Muscle of arm (tissue), 14 donors: ENCODE results near the gene ZFHX3. TPM values are rescaled to one million over a fixed set of nuclear protein-coding genes. Genes with fewer than 3 reads are reported as not detected.
"Not testable (repeated sequence)": the region's sequence is repeated elsewhere in the genome, so short reads cannot be mapped to it uniquely, and the experiment has no call there.

Experiments used
- DNase-seq: peaks from one replicate; pipeline ENCODE4 v3.0.0-alpha.2; 2013
- long read RNA-seq, 11 donors: transcript quantifications; one replicate each; lab custom pipeline, GENCODE V29; 2026
- polyA plus RNA-seq, 12 donors: library from polyadenylated mRNA; unstranded; fragments of 120-200 nt; gene quantifications; one replicate each; pipeline ENCODE4 v1.2.1, GENCODE V29; 2013; ENCODE audit not compliant: insufficient read length in 12 of 12

The ZFHX3 gene, protein sequence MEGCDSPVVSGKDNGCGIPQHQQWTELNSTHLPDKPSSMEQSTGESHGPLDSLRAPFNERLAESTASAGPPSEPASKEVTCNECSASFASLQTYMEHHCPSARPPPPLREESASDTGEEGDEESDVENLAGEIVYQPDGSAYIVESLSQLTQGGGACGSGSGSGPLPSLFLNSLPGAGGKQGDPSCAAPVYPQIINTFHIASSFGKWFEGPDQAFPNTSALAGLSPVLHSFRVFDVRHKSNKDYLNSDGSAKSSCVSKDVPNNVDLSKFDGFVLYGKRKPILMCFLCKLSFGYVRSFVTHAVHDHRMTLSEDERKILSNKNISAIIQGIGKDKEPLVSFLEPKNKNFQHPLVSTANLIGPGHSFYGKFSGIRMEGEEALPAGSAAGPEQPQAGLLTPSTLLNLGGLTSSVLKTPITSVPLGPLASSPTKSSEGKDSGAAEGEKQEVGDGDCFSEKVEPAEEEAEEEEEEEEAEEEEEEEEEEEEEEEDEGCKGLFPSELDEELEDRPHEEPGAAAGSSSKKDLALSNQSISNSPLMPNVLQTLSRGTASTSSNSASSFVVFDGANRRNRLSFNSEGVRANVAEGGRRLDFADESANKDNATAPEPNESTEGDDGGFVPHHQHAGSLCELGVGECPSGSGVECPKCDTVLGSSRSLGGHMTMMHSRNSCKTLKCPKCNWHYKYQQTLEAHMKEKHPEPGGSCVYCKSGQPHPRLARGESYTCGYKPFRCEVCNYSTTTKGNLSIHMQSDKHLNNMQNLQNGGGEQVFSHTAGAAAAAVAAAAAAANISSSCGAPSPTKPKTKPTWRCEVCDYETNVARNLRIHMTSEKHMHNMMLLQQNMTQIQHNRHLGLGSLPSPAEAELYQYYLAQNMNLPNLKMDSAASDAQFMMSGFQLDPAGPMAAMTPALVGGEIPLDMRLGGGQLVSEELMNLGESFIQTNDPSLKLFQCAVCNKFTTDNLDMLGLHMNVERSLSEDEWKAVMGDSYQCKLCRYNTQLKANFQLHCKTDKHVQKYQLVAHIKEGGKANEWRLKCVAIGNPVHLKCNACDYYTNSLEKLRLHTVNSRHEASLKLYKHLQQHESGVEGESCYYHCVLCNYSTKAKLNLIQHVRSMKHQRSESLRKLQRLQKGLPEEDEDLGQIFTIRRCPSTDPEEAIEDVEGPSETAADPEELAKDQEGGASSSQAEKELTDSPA (N-terminal part only)
- polyA plus RNA-seq: 10 to 100 TPM in 5 of 12 donors, 1 to 10 TPM in 7; 7.2 to 25.4 (median 9.7) TPM
- long read RNA-seq, donor 1, partial matches to known transcripts: 7 of 7 reads
- long read RNA-seq, donor 1, other reads (novel, unspliced or antisense): 0 of 7 reads
- long read RNA-seq, donor 2, partial matches to known transcripts: 7 of 7 reads
- long read RNA-seq, donor 2, other reads (novel, unspliced or antisense): 0 of 7 reads
- long read RNA-seq, donor 3: 0 reads
- long read RNA-seq, donor 4: 0 reads
- long read RNA-seq, donor 5: 0 reads
- long read RNA-seq, donor 6: 0 reads
- long read RNA-seq, donor 7: 0 reads
- long read RNA-seq, donor 8, partial matches to known transcripts: 5 of 5 reads
- long read RNA-seq, donor 8, other reads (novel, unspliced or antisense): 0 of 5 reads
- long read RNA-seq, donor 9: 0 reads
- long read RNA-seq, donor 10: 0 reads
- long read RNA-seq, donor 11, partial matches to known transcripts: 6 of 6 reads
- long read RNA-seq, donor 11, other reads (novel, unspliced or antisense): 0 of 6 reads

DNA sequence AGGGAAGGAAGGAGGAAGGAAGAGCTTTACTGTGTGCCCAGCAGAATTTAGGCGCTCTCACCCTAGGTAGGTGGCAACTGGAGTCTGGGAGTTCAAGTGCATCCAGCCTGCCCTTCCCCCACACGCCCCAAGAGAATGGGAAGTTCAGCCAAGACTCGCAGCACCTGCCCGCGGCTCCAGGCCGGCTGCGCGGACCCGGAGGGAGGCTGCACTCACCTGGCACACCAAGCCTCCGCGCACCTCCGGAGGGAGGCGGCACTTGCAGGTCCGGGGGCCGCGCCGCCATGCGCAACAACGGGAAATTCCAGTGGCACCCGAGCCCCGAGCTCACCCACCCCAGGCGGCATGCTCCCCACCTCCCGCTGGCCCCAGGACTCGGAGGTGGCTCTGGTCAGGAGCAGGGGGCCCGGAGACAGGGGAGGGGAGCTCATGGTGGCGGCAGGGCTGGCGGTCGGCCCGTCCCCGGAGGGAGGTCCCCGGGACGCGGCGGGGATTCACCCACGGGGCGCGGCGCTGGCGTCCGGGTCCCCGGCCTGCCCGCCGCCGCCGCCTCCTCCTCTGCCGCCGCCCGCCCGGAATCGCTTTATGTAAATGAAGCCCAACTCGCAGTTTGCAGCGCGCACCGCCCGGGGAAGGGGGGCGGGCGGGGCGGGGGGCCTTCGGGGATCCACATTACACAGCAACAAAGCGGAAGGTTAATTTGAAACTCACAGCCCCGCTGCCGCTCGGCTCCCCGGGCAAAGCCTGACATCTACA lies at the start of gene ZFHX3:
ZFHX3 (minus strand) TSS at position 593 of the 756 bp plus-strand sequence. CDS start 87,983 bp downstream, outside the sequence.
- no peak for DNase-seq

DNA sequence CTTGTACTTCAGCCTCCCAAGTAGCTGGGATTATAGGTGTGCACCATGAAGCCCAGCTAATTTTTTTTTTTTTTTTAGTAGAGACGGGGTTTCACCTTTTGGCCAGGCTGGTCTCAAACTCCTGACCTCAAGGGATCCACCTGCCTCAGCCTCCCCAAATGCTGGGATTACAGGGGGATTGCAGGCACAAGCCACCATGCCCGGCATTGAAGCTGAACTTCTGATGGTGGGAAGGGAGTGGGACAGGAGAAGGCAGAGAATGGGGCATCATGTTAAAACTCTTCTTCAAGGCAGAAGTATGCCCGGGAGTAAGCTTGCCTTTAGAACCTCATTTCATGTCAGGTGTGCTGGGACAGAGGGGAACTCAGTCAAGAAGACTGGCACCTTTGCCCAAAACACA lies 48.6 kb upstream of the ZFHX3 start:
- no peak for DNase-seq

DNA sequence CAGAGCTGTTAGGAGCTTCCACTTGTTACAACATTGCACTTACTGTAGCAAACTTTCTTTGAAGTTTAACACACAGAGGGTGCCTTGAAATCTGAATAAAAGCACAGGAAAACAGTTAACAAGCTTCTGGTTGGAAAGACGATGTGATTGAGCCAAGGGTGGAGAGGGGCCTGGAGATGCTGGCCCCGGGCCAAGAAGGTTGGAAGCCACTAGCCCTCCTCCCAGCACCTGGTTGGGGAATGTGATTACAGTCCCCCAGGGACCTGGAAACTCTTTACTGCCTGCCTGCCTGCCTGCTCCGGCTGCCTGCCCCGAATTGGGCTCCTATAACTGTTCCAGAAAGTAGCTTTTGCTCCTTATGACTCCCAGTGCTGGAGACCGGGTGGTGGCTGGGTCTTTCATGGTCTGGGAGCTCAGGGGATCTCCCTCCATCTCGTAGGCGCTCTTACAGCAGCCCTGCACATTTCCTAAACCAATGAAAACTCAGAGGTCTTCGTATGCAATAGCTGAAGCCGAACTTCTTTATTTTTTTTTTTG lies 48.0 kb upstream of the ZFHX3 start:
- DNase-seq: no peak

DNA sequence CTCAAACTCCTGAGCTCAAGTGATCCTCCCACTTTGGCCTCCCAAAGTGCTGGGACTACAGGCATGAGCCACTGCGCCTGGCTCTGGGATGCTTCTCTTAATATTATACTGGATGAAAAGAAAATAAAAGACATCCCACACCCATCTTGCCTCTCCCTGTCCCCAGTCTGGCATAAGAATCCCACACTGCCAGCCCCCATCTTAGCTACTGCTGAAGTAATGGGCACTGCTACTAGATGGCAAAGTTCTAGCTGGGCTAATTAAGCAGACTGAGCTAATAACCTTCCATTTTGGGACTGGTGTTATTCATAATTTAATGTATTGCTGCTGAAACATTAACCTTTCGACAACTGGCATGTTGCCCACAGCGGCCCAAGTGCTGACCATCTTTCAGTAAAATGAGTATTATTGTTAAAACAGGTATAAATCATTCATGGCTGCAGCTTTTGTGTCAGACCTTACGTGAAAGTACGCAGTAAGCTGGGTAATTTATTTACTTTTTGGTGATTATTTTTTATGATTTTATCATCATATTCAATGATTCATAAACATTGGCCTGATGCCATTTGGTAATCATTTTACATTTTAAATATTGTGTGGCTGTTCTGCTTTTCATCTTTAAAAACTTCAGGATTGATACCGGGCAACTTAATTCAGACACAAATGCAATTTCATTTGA lies 47.4 kb upstream of the ZFHX3 start:
- DNase-seq: no peak

DNA sequence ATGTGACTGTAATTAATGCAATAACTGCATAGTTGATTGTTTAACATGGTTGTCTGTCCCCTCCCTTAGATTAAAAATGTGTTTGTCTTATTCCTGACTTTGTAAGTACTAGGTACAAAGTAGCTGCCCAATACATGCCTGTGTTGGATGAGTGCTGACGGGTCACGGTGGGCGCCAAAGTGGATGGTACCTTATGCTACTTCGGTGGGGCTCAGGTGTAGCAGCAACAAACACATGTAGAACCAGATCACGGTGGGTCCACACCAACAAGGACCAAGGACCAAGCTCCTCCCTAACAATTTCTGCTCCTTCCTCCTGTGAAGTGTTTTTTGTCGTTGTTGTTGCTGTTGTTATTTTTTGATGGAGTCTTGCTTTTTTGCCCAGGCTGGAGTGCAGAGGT lies 46.4 kb upstream of the ZFHX3 start:
- DNase-seq: no peak

DNA sequence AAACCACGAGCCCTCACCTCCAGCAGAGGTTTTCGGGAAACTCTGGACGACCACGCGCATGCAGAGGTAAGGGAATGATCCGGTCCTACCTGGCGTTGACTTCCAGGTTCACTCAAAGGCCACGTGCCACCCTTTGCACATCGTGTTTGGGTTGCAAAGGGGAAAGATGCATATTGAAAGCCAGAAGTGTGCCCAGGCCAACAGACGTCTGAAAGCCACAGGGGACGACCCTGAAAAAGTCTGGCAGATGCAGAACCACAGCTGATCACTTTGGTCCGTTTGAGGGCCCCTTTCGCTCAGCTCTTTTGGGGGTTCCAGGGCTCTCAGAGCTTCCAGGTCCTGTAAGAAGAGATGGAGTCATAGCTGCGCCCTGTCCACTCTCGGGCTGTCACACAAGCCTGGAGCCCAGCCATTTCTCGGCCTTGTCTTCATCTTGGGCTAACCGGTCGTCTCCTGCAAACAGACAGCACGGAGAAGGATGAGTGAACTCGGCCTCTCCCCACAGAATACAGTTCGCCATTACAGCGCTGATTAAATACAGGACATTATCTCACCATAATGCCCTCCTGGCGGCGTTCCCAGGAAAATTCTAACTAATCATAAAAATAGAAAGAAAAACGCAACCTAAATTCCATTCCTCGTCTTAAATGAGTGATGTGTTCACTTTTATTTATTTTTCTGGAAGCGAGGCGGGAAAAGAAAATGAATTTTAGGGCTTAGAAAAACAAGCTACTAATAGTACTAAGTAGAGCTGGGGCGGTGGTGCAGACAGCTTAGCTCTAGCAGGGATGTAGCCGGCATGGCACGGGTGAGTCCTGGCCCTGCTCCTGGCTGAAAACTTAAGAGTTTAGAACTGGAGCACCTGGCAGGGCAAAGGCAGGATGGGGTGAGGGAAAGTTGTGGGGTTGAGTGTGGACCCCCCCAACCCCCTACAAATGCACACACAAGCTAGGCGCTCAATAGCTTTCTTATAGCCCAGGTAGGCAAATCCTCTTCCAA lies 45.5 kb upstream of the ZFHX3 start:
- no peak for DNase-seq

DNA sequence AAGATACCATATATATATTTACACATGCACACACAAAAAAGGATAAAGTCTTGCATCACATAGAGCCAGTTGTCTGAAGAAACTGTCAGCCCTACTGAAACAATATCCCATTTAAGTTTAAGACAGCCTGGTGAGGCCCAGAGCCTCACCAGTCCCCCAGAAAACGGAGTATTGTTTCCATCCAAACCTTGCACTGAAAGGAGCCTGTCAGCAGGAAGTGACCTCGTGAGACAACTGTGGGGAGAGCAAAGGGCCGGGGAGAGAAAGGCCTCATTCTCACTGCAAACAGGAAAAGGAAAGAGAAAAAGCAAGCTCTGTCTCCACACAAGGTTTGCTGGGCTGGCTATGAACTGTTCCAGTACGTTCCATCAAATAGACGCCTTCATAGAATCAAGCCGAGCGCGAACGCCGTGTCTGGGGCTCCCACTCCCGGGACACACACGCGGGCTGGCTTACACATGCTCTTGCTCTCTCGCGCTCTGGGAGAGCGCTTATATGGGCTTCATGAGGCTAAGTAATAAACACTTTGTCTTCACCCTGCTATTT lies 44.4 kb upstream of the ZFHX3 start:
- DNase-seq: no peak

DNA sequence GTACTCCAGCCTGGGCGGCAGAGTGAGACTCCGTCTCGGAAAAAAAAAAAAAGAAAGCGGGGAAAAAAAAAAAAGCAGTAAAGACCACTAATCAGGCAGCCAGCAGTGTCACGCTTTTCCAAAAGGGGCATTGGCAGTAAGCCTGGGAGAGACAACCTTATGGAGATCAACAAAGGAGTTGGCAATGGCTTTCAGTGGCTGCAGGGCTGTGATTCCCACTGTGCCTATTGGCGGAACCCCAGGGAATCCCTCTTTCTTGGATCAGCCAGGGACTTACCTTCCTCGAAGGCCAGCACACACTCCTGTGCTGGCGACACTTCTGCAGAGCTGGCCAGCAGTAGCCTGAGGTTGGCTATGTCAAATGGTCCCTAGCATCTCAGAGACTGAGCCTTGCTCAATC lies 43.2 kb upstream of the ZFHX3 start:
- no peak for DNase-seq

DNA sequence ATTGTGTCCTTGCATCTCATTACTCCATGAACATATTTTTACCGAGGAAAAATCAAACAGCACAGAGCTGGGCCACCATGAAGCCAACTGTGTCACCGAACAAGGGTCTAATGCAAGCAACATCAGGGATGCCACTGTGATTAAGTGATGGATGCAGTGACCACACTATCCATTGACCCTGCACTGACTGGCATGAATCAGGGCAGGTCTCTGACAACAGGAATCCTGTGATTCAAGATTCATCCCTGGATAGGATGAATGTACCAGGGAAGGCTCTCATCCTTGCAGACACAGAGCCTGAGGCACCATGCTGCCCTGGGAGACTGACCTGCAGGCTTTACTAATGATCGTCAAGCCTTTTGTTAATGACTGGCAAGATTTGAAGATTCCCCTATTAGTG lies 41.5 kb upstream of the ZFHX3 start:
- DNase-seq: no peak

DNA sequence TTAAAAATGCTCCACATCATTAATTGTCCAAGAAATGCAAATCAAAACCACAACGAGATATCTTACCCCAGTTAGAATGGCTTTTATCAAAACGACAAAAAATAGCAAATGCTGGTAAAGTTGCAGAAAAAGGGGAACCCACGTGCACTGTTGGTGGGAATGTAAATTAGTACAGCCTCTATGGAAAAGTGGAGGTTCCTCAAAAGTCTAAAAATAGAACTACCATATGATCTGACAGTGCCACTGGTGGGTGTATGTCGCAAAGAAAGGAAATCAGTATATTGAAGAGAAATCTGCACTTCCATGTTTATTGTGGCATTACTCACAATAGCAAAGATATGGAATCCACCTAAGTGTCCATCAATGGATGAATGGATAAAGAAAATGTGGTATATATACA lies 38.2 kb upstream of the ZFHX3 start:
- no peak for DNase-seq

DNA sequence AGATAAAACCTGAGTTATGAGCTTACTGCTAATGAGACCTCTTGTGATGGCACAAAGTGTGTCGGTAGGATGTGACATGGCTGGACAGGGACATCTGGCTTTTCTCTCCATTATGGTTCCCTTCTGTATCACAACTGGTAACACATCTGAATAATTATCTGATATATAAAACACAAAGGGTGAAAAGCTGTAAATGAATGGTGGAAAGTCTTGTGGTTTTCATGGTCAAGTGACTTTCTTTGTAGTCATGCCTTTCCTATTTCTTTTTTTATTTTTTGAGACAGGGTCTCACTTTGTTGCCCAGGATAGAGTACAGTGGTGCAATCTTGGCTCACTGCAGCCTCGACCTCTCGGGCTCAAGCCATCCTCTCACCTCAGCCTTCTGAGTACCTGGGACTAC lies 35.3 kb upstream of the ZFHX3 start:
- DNase-seq: no peak

DNA sequence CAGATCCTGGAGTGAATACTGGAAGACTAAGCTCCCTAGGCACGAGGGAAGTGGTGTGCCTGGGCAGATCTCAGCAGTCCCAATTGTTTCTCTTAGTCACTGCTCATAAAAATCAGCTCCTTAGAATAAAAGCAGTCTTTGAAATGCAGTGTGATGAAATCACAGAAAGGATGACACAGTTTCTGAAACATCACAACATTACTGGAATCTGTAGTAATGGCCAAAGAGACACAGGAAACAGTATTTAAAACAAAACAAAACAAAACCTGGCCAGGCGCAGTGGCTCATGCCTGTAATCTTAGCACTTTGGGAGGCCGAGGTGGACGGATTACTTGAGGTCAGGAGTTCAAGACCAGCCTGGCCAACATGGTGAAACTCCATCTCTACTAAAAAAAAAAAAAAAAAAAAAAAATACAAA lies 34.7 kb upstream of the ZFHX3 start:
- not testable (repeated sequence) for DNase-seq

DNA sequence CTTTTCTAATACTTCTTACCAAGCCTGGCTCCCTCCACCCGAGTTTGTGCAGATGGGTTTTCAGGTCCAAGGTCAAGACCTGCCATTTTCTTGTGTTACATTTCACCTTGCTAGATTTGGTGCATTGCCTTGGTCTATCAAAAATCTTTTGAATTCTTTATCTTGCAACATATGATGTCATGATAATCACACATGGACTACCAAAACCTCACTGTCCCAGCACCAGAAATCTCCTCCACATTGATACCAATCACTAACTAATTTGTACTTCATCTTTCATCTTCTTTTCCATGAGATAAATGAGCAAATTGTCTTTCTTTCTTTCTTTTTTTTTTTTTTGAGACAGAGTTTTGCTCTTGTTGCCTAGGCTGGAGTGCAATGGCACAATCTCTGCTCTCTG lies 33.0 kb upstream of the ZFHX3 start:
- no peak for DNase-seq

DNA sequence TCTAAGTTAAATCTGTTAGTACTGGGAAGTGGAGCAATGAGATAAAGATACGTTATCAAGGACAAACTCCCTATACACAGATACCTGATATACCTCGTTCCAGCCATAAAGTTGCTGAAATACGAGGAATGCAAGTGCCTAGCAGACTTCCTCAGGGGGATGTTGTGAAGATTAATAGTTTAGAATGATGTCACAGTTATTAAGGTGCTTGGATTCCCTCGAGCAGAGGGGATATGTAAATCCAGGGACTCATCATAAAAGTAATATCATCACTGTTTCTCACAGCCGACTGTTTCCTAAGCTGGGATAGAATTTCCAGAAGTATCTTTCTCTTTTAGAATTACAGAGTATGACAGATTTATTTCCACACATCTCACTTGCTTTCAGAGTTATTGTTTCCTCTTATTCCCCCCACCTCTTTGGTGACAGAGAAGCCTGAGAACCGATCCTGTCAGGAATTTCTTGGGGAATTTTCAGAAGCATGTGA lies 28.4 kb upstream of the ZFHX3 start:
- DNase-seq: no peak

DNA sequence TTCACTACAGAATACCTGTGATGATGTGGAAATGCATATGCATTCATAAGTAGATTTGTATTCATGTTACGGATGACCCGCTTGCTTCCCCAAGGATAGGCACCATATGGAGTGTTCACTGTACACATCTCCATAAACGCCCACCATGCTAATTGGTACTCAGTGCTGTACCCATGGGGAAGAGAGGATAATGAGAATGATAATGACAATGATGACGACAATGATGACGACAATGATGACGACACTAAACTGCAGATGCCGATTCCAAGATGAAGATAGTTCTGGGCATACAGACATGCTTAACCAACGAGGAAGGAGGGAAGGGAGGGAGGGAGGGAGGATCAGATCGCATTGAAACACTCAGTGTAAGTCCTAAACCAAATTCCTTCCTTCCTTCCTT lies 26.5 kb upstream of the ZFHX3 start:
- DNase-seq: no peak

DNA sequence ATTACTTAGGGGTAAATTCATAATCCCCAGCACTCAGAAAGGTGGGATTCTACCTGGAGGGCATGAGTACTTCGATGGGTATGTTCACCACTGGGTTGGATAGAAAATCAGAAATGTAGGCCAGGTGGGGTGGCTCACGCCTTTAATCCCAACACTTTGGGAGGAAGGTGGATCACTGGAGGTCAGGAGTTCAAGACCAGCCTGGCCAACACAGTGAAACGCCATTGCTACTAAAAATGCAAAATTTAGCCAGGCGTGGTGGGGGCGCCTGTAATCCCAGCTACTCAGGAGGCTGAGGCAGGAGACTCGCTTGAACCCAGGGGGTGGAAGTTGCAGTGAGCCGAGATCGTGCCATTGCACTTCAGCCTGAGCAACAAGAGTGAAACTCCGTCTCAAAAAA lies 24.1 kb upstream of the ZFHX3 start:
- DNase-seq: not testable (repeated sequence)

DNA sequence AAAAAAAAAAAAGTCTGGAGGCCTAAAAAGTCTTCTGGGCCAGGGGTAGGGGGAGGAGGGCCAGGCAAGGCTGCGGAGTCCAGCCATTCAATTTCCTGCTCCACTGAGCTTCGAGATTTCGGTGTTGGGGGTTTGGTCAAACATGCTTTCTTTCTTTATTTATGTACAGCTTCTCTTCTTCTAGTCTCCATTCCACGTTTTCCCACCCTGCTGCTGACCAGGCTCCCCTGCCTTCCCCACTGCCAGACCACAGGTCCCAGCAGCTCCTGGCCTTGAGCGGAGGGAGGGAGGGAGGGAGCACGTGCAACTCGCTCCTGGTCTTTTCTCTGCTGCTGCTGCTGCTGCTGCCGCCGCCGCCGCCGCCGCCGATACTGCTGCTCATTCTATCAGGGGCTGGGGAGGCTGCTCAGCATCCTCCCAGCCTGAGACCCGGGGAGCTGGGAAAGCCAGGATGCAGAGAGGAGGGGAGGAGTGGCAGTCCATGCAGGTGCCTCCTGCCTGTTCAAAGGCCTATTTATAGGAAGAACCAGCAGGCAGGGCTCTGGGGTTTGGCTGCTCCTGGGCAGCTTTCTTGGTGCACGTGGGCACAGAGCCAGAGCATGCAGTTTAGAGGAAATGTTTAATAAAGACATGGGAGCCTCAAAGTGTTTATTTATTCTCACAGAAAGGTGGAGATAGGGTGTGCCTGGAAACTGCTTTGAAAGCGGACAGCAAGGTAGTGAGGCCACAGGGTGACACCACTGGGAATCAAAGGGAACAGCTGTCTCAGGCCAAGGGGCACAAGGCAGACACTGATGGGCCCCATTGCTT lies 23.4 kb upstream of the ZFHX3 start:
- DNase-seq: no peak
